Caco-2 (cell line): ENCODE measurements around the gene CCR5AS.

ENCODE experiments used
- BruUV-seq: library from RNA; stranded (reverse); fragments of 400-500 nt; replicated peaks from 2 replicates; lab custom pipeline; 2021; lab: Mats Ljungman, UMichigan
- CTCF ChIA-PET: fragments of 300-600 bp; sonication (Branson Sonifier 250); formaldehyde crosslinking; loops from one replicate; lab custom pipeline; 2022; ENCODE audit warnings: antibody characterized with exemption; lab: Charles Lee
- POLR2A ChIA-PET: fragments of 300-600 bp; sonication (Branson Sonifier 250); formaldehyde crosslinking; loops from one replicate; lab custom pipeline; 2022; ENCODE audit warnings: antibody characterized with exemption; lab: Charles Lee
- DNase-seq, 2 experiments: peaks; one replicate each; pipeline versions ENCODE4 v3.0.0 to v3.0.0-alpha.2; 2020 to 2022
- H3K27me3 ChIP-seq: replicated peaks from 2 replicates; pipeline ENCODE4 v1.6.0; 2011; ENCODE audit warnings: low read length; ENCODE audit not compliant: control insufficient read depth, insufficient read depth
- H3K36me3 ChIP-seq: 2 replicates; pipeline ENCODE4 v1.5.1; 2011; ENCODE audit warnings: low read length; ENCODE audit not compliant: control insufficient read depth, insufficient read depth
- H3K4me1 ChIP-seq: fragments of 250-450 bp; sonication (Bioruptor Pico); 2 replicates; pipeline ENCODE4 v1.5.1; 2020; ENCODE audit warnings: mild to moderate bottlenecking
- H3K4me3 ChIP-seq: 2 replicates; pipeline ENCODE4 v1.5.1; 2011; ENCODE audit warnings: low read depth, mild to moderate bottlenecking, control low read depth, low read length
- H3K9me3 ChIP-seq: fragments of 250-450 bp; sonication (Bioruptor Pico); 2 replicates; pipeline ENCODE4 v1.5.1; 2020; ENCODE audit warnings: mild to moderate bottlenecking, moderate library complexity
- H3K27ac Mint-ChIP-seq: one replicate; pipeline ENCODE4 v1.8.0; 2022; ENCODE audit warnings: mixed read lengths; ENCODE audit not compliant: unreplicated experiment
- H3K27me3 Mint-ChIP-seq: one replicate; pipeline ENCODE4 v1.8.0; 2022; ENCODE audit warnings: mixed read lengths; ENCODE audit not compliant: insufficient read depth, unreplicated experiment
- H3K36me3 Mint-ChIP-seq: one replicate; pipeline ENCODE4 v1.8.0; 2022; ENCODE audit warnings: mild to moderate bottlenecking, mixed read lengths; ENCODE audit not compliant: insufficient read depth, unreplicated experiment
- H3K4me1 Mint-ChIP-seq: one replicate; pipeline ENCODE4 v1.8.0; 2022; ENCODE audit warnings: low read depth, mixed read lengths; ENCODE audit not compliant: unreplicated experiment
- H3K4me3 Mint-ChIP-seq: one replicate; pipeline ENCODE4 v1.8.0; 2022; ENCODE audit warnings: mild to moderate bottlenecking, moderate library complexity, mixed read lengths; ENCODE audit not compliant: unreplicated experiment
- H3K9me3 Mint-ChIP-seq: one replicate; pipeline ENCODE4 v1.8.0; 2022; ENCODE audit warnings: mixed read lengths; ENCODE audit not compliant: unreplicated experiment
- intact Hi-C: fragments of 100-400 bp; cut with micrococcal nuclease; formaldehyde crosslinking; loops from one replicate; pipeline ENCODE4 v1.10.0; 2022; ENCODE audit not compliant: unreplicated experiment
- TF ChIP-seq, protein P1 (sequence below), 2 experiments: fragments of 200-600 bp in 1 of 2; IDR thresholded peaks; 1 replicate in 1 of 2; 2 replicates in 1 of 2; pipeline versions ENCODE4 v1.5.1 to v1.8.0; 2011 to 2022; ENCODE audit warnings: antibody characterized with exemption in 1 of 2, control low read depth in 1 of 2, inconsistent platforms in 1 of 2, low read depth in 1 of 2, low read length in 1 of 2, mild to moderate bottlenecking in 1 of 2, moderate library complexity in 1 of 2; ENCODE audit not compliant: insufficient read depth in 1 of 2, severe bottlenecking in 1 of 2, unreplicated experiment in 1 of 2

Gene CCR5AS

DNA sequence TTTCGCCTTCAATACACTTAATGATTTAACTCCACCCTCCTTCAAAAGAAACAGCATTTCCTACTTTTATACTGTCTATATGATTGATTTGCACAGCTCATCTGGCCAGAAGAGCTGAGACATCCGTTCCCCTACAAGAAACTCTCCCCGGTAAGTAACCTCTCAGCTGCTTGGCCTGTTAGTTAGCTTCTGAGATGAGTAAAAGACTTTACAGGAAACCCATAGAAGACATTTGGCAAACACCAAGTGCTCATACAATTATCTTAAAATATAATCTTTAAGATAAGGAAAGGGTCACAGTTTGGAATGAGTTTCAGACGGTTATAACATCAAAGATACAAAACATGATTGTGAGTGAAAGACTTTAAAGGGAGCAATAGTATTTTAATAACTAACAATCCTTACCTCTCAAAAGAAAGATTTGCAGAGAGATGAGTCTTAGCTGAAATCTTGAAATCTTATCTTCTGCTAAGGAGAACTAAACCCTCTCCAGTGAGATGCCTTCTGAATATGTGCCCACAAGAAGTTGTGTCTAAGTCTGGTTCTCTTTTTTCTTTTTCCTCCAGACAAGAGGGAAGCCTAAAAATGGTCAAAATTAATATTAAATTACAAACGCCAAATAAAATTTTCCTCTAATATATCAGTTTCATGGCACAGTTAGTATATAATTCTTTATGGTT is 35.9 kb downstream of the CCR5AS start, which contains the start of gene CCR5:
Gene CCR5, plus strand, starts transcription at position 108 of the 680 bp plus-strand sequence. CDS start 1,957 bp downstream, outside the sequence.
- Histone ChIP-seq H3K4me1 (peaks cover 14% of the 10 kb centered on the region; the same call in 1 of the 2 replicates), H3K4me3 (no peak within 1 kb of the TSS), H3K36me3 (no peaks in the 10 kb centered on the region), H3K27me3 (no peaks in the 10 kb centered on the region), H3K9me3 (no peaks in the 10 kb centered on the region)
- no TSS peak for BruUV-seq
- intact Hi-C loops = loop anchor here (2.0 kb wide), 1 partner anchor 162 kb away; the partner anchor contains the start of gene CCR1
- H3K27ac Mint-ChIP-seq = no peak within 1 kb of the TSS
- H3K36me3 Mint-ChIP-seq = no peaks in the 10 kb centered on the region
- TF ChIP-seq, protein P1, sequence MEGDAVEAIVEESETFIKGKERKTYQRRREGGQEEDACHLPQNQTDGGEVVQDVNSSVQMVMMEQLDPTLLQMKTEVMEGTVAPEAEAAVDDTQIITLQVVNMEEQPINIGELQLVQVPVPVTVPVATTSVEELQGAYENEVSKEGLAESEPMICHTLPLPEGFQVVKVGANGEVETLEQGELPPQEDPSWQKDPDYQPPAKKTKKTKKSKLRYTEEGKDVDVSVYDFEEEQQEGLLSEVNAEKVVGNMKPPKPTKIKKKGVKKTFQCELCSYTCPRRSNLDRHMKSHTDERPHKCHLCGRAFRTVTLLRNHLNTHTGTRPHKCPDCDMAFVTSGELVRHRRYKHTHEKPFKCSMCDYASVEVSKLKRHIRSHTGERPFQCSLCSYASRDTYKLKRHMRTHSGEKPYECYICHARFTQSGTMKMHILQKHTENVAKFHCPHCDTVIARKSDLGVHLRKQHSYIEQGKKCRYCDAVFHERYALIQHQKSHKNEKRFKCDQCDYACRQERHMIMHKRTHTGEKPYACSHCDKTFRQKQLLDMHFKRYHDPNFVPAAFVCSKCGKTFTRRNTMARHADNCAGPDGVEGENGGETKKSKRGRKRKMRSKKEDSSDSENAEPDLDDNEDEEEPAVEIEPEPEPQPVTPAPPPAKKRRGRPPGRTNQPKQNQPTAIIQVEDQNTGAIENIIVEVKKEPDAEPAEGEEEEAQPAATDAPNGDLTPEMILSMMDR (IDR thresholded peaks at IDR 0.05; ENCODE audit: insufficient read depth in 1 of 2, low read depth in 1 of 2, low read length in 1 of 2, severe bottlenecking in 1 of 2, unreplicated experiment in 1 of 2) = no peak
- DNase-seq = no peak
- no peaks in the 10 kb centered on the region for H3K9me3 Mint-ChIP-seq
- no peak within 1 kb of the TSS for H3K4me3 Mint-ChIP-seq
- peaks cover 14% of the 10 kb centered on the region for H3K4me1 Mint-ChIP-seq
- POLR2A ChIA-PET = no interaction called here
- H3K27me3 Mint-ChIP-seq = peaks cover 6% of the 10 kb centered on the region
- CTCF ChIA-PET = interaction anchor here (0.8 to 3.0 kb wide), 4 partner anchors 40 to 432 kb away, joined by 3 to 11 read pairs (median 6); partner anchors contain the start of gene CCR1

GRCh38 chr3:46369675-46370132 is 37.2 kb downstream of the CCR5AS start:
- DNase-seq = no peak
- Histone ChIP-seq H3K4me1 (peaks cover 14% of the 10 kb centered on the region; the same call in 1 of the 2 replicates), H3K9me3 (no peaks in the 10 kb centered on the region), H3K27me3 (no peaks in the 10 kb centered on the region), H3K36me3 (no peaks in the 10 kb centered on the region), H3K4me3 (no peak overlapping the region)
- no TSS peak for BruUV-seq
- POLR2A ChIA-PET = no interaction called here
- TF ChIP-seq, protein P1 (IDR thresholded peaks at IDR 0.05; ENCODE audit: insufficient read depth in 1 of 2, low read depth in 1 of 2, low read length in 1 of 2, severe bottlenecking in 1 of 2, unreplicated experiment in 1 of 2) = no peak
- intact Hi-C loops = loop anchor here (2.0 kb wide), 1 partner anchor 161 kb away; the partner anchor contains the start of gene CCR1
- peaks cover 4% of the 10 kb centered on the region for H3K27me3 Mint-ChIP-seq
- no peaks in the 10 kb centered on the region for H3K9me3 Mint-ChIP-seq
- H3K4me1 Mint-ChIP-seq = peaks cover 14% of the 10 kb centered on the region
- no peaks in the 10 kb centered on the region for H3K36me3 Mint-ChIP-seq
- H3K27ac Mint-ChIP-seq = no peak overlapping the region
- CTCF ChIA-PET = no interaction called here
- H3K4me3 Mint-ChIP-seq = no peak overlapping the region

DNA sequence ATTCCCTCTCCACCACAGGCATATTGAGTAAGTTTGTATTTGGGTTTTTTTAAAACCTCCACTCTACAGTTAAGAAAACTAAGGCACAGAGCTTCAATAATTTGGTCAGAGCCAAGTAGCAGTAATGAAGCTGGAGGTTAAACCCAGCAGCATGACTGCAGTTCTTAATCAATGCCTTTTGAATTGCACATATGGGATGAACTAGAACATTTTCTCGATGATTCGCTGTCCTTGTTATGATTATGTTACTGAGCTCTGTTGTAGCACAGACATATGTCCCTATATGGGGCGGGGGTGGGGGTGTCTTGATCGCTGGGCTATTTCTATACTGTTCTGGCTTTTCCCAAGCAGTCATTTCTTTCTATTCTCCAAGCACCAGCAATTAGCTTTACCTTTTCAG is 37.7 kb downstream of the CCR5AS start:
- BruUV-seq = no TSS peak
- H3K4me3 Mint-ChIP-seq = no peak overlapping the region
- intact Hi-C loops = no loop called here

More for the DNA sequence above, 37.7 kb downstream of the CCR5AS start:
- no peaks in the 10 kb centered on the region for H3K9me3 Mint-ChIP-seq
- no peaks in the 10 kb centered on the region for H3K27me3 Mint-ChIP-seq
- CTCF ChIA-PET = interaction anchor here (1.3 kb wide), 1 partner anchor 9 kb away, joined by 4 read pairs; no protein-coding TSS in a partner anchor
- Histone ChIP-seq H3K4me1 (peaks cover 14% of the 10 kb centered on the region; the same call in 1 of the 2 replicates), H3K4me3 (no peak overlapping the region), H3K27me3 (no peaks in the 10 kb centered on the region), H3K9me3 (no peaks in the 10 kb centered on the region), H3K36me3 (no peaks in the 10 kb centered on the region)
- no peak for DNase-seq
- H3K4me1 Mint-ChIP-seq = peaks cover 14% of the 10 kb centered on the region
- POLR2A ChIA-PET = no interaction called here
- no peak overlapping the region for H3K27ac Mint-ChIP-seq
- TF ChIP-seq, protein P1 (IDR thresholded peaks at IDR 0.05; ENCODE audit: insufficient read depth in 1 of 2, low read depth in 1 of 2, low read length in 1 of 2, severe bottlenecking in 1 of 2, unreplicated experiment in 1 of 2) = no peak
- no peaks in the 10 kb centered on the region for H3K36me3 Mint-ChIP-seq
